ENCODE data around the gene KRT76. TPM values are rescaled to one million over a fixed set of nuclear protein-coding genes. Genes with fewer than 3 reads are reported as not detected.

KRT76 gene
- total and polyA plus RNA-seq, 2 donors from 2014 or later = not detected

DNA sequence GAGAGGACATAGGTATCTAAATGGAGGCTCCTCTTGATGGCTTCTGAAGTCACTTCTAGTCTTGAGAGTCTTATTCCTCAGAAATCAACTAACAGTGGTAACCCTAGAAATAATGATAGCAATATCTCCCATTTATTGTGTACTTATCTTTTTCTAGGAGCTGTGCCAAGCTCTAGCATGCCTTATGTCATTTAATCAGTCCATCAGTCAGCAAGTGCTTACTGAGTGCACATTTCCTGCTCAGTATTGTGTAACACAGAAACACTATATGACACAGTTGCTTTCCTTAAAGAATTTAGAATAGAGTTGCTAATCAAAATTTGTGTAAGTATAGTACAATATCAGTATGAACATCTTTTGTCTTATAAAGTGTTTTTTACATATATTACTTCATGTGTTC is 36.6 kb downstream of the KRT76 start:
- TF ChIP-seq CTCF (IDR thresholded peaks at IDR 0.05; ENCODE audit: borderline replicate concordance, extremely low read depth, insufficient read depth) = no peak
- no peaks in the 10 kb centered on the region for H3K27me3 ChIP-seq (ENCODE audit: control insufficient read depth, insufficient read depth, low read length)
- no peak overlapping the region for H3K4me3 ChIP-seq (ENCODE audit: low read length in 3 of 3)
- H3K9me3 ChIP-seq (ENCODE audit: control insufficient read depth in 2 of 3, insufficient read depth in 1 of 3, low read length in 3 of 3) = no peaks in the 10 kb centered on the region
- no peak overlapping the region for H3K9ac ChIP-seq (ENCODE audit: low read length in 3 of 3)
- intact Hi-C loops (cut with DNase I) = no loop called here
- no peak for DNase-seq
- H3K27ac ChIP-seq (ENCODE audit: low read depth in 2 of 2, low read length in 2 of 2) = no peak overlapping the region
- H3K36me3 ChIP-seq (ENCODE audit: control insufficient read depth in 2 of 3, insufficient read depth in 3 of 3, low read length in 3 of 3) = no peaks in the 10 kb centered on the region
- FAIRE-seq = no peak
- H3K4me1 ChIP-seq (ENCODE audit: control insufficient read depth in 2 of 3, insufficient read depth in 2 of 3, low read depth in 1 of 3, low read length in 3 of 3) = no peaks in the 10 kb centered on the region

GRCh38 chr12:52739963-52740362 is 37.2 kb downstream of the KRT76 start:
- no peaks in the 10 kb centered on the region for H3K4me1 ChIP-seq (ENCODE audit: control insufficient read depth in 2 of 3, insufficient read depth in 2 of 3, low read depth in 1 of 3, low read length in 3 of 3)
- H3K9me3 ChIP-seq (ENCODE audit: control insufficient read depth in 2 of 3, insufficient read depth in 1 of 3, low read length in 3 of 3) = no peaks in the 10 kb centered on the region
- H3K9ac ChIP-seq (ENCODE audit: low read length in 3 of 3) = no peak overlapping the region
- FAIRE-seq (no peak), DNase-seq (no peak)
- no peaks in the 10 kb centered on the region for H3K36me3 ChIP-seq (ENCODE audit: control insufficient read depth in 2 of 3, insufficient read depth in 3 of 3, low read length in 3 of 3)
- no peaks in the 10 kb centered on the region for H3K27me3 ChIP-seq (ENCODE audit: control insufficient read depth, insufficient read depth, low read length)
- no peak overlapping the region for H3K4me3 ChIP-seq (ENCODE audit: low read length in 3 of 3)
- TF ChIP-seq CTCF (IDR thresholded peaks at IDR 0.05; ENCODE audit: borderline replicate concordance, extremely low read depth, insufficient read depth) = no peak
- H3K27ac ChIP-seq (ENCODE audit: low read depth in 2 of 2, low read length in 2 of 2) = no peak overlapping the region
- intact Hi-C loops (cut with DNase I) = no loop called here

DNA sequence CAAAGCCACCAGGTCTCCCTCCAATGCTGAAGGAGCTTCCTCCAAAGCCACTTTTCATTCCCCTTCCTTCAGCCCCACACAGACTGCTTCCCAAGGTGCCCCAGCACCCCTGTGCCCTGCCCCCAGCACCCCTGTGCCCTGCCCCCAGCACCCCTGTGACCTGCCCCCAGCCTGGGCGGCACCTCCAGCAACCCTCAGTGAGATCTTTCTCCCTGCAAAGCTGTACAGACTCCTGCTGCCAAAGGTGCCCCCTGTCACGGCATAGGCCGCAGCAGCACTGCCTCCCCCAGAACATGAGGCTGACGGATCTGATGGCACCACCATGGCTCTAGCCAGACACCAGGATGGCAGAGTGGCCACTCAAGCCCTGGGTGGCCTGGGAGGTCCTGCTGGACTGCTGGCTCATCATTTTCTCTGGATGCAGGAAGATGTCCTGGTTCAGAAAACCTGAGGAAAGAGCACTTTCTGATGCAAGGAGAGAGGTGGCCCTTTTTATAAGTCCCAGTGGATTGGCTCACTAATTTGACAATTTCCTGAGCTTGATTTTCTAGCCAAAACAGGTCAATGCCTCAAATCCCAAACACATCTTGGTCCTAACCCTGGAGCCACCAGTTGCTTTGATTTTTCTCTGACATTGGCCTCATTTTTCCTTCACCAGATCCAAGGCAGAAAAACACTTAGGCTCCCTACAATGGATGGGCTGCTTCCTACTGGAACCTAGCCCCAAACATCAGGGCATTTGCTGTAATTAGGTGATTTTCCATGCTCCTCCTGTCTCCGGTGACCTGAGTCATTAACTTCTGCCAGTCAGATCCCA is 41.1 kb downstream of the KRT76 start:
- intact Hi-C loops (cut with DNase I) = no loop called here
- no peaks in the 10 kb centered on the region for H3K4me1 ChIP-seq (ENCODE audit: control insufficient read depth in 2 of 3, insufficient read depth in 2 of 3, low read depth in 1 of 3, low read length in 3 of 3)

More for the DNA sequence above, 41.1 kb downstream of the KRT76 start:
- Histone ChIP-seq H3K9ac (ENCODE audit: low read length in 3 of 3) (no peak overlapping the region), H3K4me3 (ENCODE audit: low read length in 3 of 3) (no peak overlapping the region), H3K36me3 (ENCODE audit: control insufficient read depth in 2 of 3, insufficient read depth in 3 of 3, low read length in 3 of 3) (no peaks in the 10 kb centered on the region), H3K27ac (ENCODE audit: low read depth in 2 of 2, low read length in 2 of 2) (no peak overlapping the region), H3K27me3 (ENCODE audit: control insufficient read depth, insufficient read depth, low read length) (no peaks in the 10 kb centered on the region), H3K9me3 (ENCODE audit: control insufficient read depth in 2 of 3, insufficient read depth in 1 of 3, low read length in 3 of 3) (no peaks in the 10 kb centered on the region)
- DNase-seq (no peak), FAIRE-seq (no peak)
- TF ChIP-seq CTCF (IDR thresholded peaks at IDR 0.05; ENCODE audit: borderline replicate concordance, extremely low read depth, insufficient read depth) = no peak

Measured in kidney (tissue), 14 donors.